HG02610 (cell line): Measurements from ENCODE around the gene DPM3.
A peak's percentile ranks its signal among the peaks of the same experiment; 100 is the strongest.
"Not testable (repeated sequence)": the region's sequence is repeated elsewhere in the genome, so short reads cannot be mapped to it uniquely, and the experiment has no call there.

Experiments
- ATAC-seq: cut with Tn5 transposase; IDR thresholded peaks from one replicate; pipeline ENCODE4 v1.9.1; 2021; ENCODE audit warnings: mild to moderate bottlenecking, moderate library complexity; ENCODE audit not compliant: unreplicated experiment

The DPM3 gene

GRCh38 chr1:155175927-155176371 is 35.6 kb upstream of the DPM3 start:
- ATAC-seq = no peak

GRCh38 chr1:155175281-155175926 is 35.1 kb upstream of the DPM3 start:
- ATAC-seq = no peak

GRCh38 chr1:155174324-155175280 is 34.3 kb upstream of the DPM3 start:
- ATAC-seq = no peak

- ATAC-seq = no peak
Measured at GRCh38 chr1:155173478-155174323, 33.4 kb upstream of the DPM3 start, which contains the start of gene TRIM46. Gene TRIM46 (plus strand): TSS chr1:155173849. CDS start chr1:155173967, 118 bp downstream.

- ATAC-seq = peak; percentile 56
Measured at GRCh38 chr1:155172732-155173477, 32.6 kb upstream of the DPM3 start, which contains the start of gene KRTCAP2. Gene KRTCAP2 (minus strand): TSS chr1:155173304. CDS start chr1:155173224, 80 bp downstream.

- ATAC-seq = peak; percentile 17
Measured at GRCh38 chr1:155171836-155172731, 31.8 kb upstream of the DPM3 start.

- no peak for ATAC-seq
Measured at GRCh38 chr1:155170806-155171205, 30.5 kb upstream of the DPM3 start.

- ATAC-seq = no peak
Measured at GRCh38 chr1:155170101-155170785, 29.9 kb upstream of the DPM3 start.

- ATAC-seq = no peak
Measured at GRCh38 chr1:155169541-155169940, 29.2 kb upstream of the DPM3 start.

GRCh38 chr1:155168456-155169210 is 28.3 kb upstream of the DPM3 start:
- no peak for ATAC-seq

- not testable (repeated sequence) for ATAC-seq
Measured at GRCh38 chr1:155168105-155168445, 27.7 kb upstream of the DPM3 start.

GRCh38 chr1:155167166-155168104 is 27.1 kb upstream of the DPM3 start:
- ATAC-seq = no peak

GRCh38 chr1:155166471-155167165 is 26.3 kb upstream of the DPM3 start:
- ATAC-seq = no peak

GRCh38 chr1:155166051-155166470 is 25.7 kb upstream of the DPM3 start:
- ATAC-seq = no peak

GRCh38 chr1:155164625-155165024 is 24.3 kb upstream of the DPM3 start:
- ATAC-seq = not testable (repeated sequence)

- not testable (repeated sequence) for ATAC-seq
Measured at GRCh38 chr1:155163785-155164184, 23.5 kb upstream of the DPM3 start.
